BLaER1 treated with 17β-estradiol and CSF1 and Interleukin-3, amounts not matched to agents 10 nM and 100 nM (cell line): Measurements from ENCODE around the gene MAPK12.

ENCODE experiments used
- H3K27ac ChIP-seq, 11 experiments: shearing (Covaris generic); formaldehyde crosslinking; 2 replicates each; pipeline ENCODE4 v1.8.1; 2022
- H3K27me3 ChIP-seq, 11 experiments: shearing (Covaris generic); formaldehyde crosslinking; 2 replicates each; pipeline ENCODE4 v1.8.1; 2022
- H3K36me3 ChIP-seq, 11 experiments: shearing (Covaris generic); formaldehyde crosslinking; 2 replicates each; pipeline ENCODE4 v1.8.1; 2022
- H3K4me1 ChIP-seq, 10 experiments: shearing (Covaris generic); formaldehyde crosslinking; 2 replicates each; pipeline ENCODE4 v1.8.1; 2022
- H3K4me2 ChIP-seq, 11 experiments: shearing (Covaris generic); formaldehyde crosslinking; 2 replicates each; pipeline ENCODE4 v1.8.1; 2022
- H3K4me3 ChIP-seq, 10 experiments: shearing (Covaris generic); formaldehyde crosslinking; 2 replicates each; pipeline ENCODE4 v1.8.1; 2022
- H3K9ac ChIP-seq, 11 experiments: shearing (Covaris generic); formaldehyde crosslinking; 2 replicates each; pipeline ENCODE4 v1.8.1; 2022
- H3K9me3 ChIP-seq, 11 experiments: shearing (Covaris generic); formaldehyde crosslinking; replicated peaks in 1 of 11; 2 replicates each; pipeline ENCODE4 v1.8.1; 2022
- H4K20me1 ChIP-seq, 11 experiments: shearing (Covaris generic); formaldehyde crosslinking; 2 replicates each; pipeline ENCODE4 v1.8.1; 2022
- Cebpa-rat ChIP-seq, 11 experiments: shearing (Covaris generic); IDR thresholded peaks; 2 replicates each; pipeline ENCODE4 v1.8.1; 2022

The MAPK12 gene

DNA sequence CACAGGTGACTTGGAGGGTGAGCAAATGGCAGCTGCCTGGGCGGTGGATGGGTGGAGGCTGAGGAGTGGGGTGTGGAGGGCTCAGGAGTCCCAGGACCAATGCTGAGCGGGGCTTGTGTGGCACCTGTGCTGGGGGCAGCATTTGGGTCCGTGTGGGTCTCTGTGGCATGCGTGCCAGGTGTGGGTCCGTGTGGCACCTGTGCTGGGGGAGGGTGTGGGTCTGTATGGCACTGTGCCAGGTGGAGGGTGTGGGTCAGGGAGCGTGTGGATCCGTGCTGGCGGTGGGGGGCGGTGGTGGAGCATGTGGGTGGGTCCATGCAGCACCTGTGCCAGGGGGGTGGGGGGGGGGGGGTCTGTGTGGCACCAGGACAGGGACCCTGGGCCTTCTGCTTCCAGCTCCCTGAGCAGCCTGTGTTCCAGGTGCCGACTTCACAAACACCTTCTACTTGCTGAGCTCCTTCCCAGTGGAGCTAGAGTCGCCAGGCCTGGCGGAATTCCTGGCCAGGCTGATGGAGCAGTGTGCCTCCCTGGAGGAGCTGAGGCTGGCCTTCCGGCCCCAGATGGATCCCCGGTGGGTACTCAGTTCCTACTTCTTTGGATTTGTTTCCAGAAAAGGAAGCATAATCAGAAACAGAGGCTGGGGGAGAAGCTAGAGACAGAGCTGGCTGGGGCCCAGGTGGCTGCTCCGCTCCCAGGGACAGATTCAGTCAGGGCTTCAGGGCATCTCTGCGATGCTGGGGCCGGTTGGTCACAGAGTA, 46.0 kb downstream of the MAPK12 start:
- H3K4me3 ChIP-seq: no peak overlapping the region
- peaks cover 95 to 100% (median 99%) of the 10 kb centered on the region in 11 experiments for H4K20me1 ChIP-seq
- H3K27ac ChIP-seq: no peak overlapping the region
- TF ChIP-seq Cebpa-rat (IDR thresholded peaks at IDR 0.05): no peak
- peaks cover 6 to 49% (median 41%) of the 10 kb centered on the region in 10 experiments; a peak in 18 of 20 replicates for H3K4me1 ChIP-seq
- peaks cover 84 to 99% (median 91%) of the 10 kb centered on the region in 11 experiments for H3K36me3 ChIP-seq
- H3K9me3 ChIP-seq: no peaks in the 10 kb centered on the region
- H3K27me3 ChIP-seq: 0 out of 22 replicates have a peak, but pooled peaks cover 0 to 5% (median 0%) of the 10 kb centered on the region in 11 experiments
- H3K4me2 ChIP-seq: no peak overlapping the region
- no peak overlapping the region for H3K9ac ChIP-seq

- Histone ChIP-seq H4K20me1 (peaks cover 95 to 100% (median 99%) of the 10 kb centered on the region in 11 experiments), H3K4me3 (no peak overlapping the region), H3K27ac (no peak overlapping the region), H3K4me2 (no peak overlapping the region), H3K4me1 (peaks cover 0 to 49% (median 36%) of the 10 kb centered on the region in 10 experiments; a peak in 16 of 20 replicates), H3K9me3 (no peaks in the 10 kb centered on the region), H3K9ac (peak overlapping the region in 1 of 11 experiments; percentile 16; a peak in 1 of 22 replicates), H3K27me3 (0 out of 22 replicates have a peak, but pooled peaks cover 0 to 5% (median 0%) of the 10 kb centered on the region in 11 experiments), H3K36me3 (peaks cover 72 to 97% (median 81%) of the 10 kb centered on the region in 11 experiments)
- TF ChIP-seq Cebpa-rat (IDR thresholded peaks at IDR 0.05): no peak
Observed at GRCh38 chr22:50213263-50213662, 48.2 kb downstream of the MAPK12 start.

GRCh38 chr22:50211147-50211546, 50.3 kb downstream of the MAPK12 start:
- no peak for TF ChIP-seq Cebpa-rat (IDR thresholded peaks at IDR 0.05)
- Histone ChIP-seq H3K4me1 (peaks cover 16 to 49% (median 38%) of the 10 kb centered on the region in 10 experiments), H3K9ac (no peak overlapping the region), H3K27me3 (no peaks in the 10 kb centered on the region), H3K27ac (no peak overlapping the region), H3K36me3 (peaks cover 60 to 94% (median 71%) of the 10 kb centered on the region in 11 experiments), H3K4me3 (no peak overlapping the region), H3K4me2 (no peak overlapping the region), H3K9me3 (no peaks in the 10 kb centered on the region), H4K20me1 (peaks cover 95 to 100% (median 99%) of the 10 kb centered on the region in 11 experiments)

GRCh38 chr22:50210378-50211139, 50.9 kb downstream of the MAPK12 start:
- Histone ChIP-seq H4K20me1 (peaks cover 95 to 100% (median 99%) of the 10 kb centered on the region in 11 experiments), H3K9ac (no peak overlapping the region), H3K36me3 (peaks cover 60 to 94% (median 71%) of the 10 kb centered on the region in 11 experiments), H3K9me3 (no peaks in the 10 kb centered on the region), H3K27me3 (no peaks in the 10 kb centered on the region), H3K4me3 (no peak overlapping the region), H3K4me2 (peak overlapping the region in 2 of 11 experiments; percentile 16 to 96; a peak in 1 of 22 replicates), H3K4me1 (peaks cover 22 to 49% (median 43%) of the 10 kb centered on the region in 10 experiments), H3K27ac (no peak overlapping the region)
- TF ChIP-seq Cebpa-rat (IDR thresholded peaks at IDR 0.05): no peak

DNA sequence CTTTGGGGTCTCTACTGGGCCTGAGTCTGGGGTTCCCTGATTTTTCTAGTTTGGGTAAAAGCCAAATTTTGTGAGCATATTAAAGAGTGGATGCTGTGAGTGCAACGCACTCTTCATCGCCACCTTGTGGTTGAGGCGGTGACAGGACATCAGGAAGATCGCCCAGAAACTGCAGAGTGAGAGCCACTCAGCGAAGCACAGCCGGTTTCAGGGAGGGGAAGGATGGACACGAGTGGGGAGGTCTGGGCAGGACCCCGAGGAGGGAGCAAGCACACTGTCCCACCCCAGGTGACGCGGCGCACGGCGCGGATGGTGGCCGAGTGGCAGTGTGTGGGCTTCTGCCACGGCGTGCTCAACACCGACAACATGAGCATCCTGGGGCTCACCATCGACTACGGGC, 51.6 kb downstream of the MAPK12 start:
- H3K4me3 ChIP-seq: no peak overlapping the region
- 0 out of 22 replicates have a peak overlapping the region, but pooled peaks of 1 of the 11 experiments have one; percentile 8 for H3K9ac ChIP-seq
- peaks cover 29 to 55% (median 50%) of the 10 kb centered on the region in 10 experiments for H3K4me1 ChIP-seq
- H3K27me3 ChIP-seq: no peaks in the 10 kb centered on the region
- peaks cover 58 to 95% (median 70%) of the 10 kb centered on the region in 11 experiments for H3K36me3 ChIP-seq
- no peak overlapping the region for H3K27ac ChIP-seq
- peaks cover 97 to 100% (median 100%) of the 10 kb centered on the region in 11 experiments for H4K20me1 ChIP-seq
- H3K4me2 ChIP-seq: peak overlapping the region in 7 of 11 experiments; percentile 23 to 96 (median 58); a peak in 11 of 22 replicates
- no peak for TF ChIP-seq Cebpa-rat (IDR thresholded peaks at IDR 0.05)
- no peaks in the 10 kb centered on the region for H3K9me3 ChIP-seq

- Histone ChIP-seq H3K4me3 (no peak overlapping the region), H4K20me1 (peaks cover 97 to 100% (median 100%) of the 10 kb centered on the region in 11 experiments), H3K4me1 (peaks cover 35 to 62% (median 56%) of the 10 kb centered on the region in 10 experiments), H3K9me3 (no peaks in the 10 kb centered on the region), H3K36me3 (peaks cover 57 to 89% (median 66%) of the 10 kb centered on the region in 11 experiments), H3K4me2 (peak overlapping the region in 8 of 11 experiments; percentile 13 to 96 (median 48); a peak in 12 of 22 replicates), H3K27ac (no peak overlapping the region), H3K9ac (peak overlapping the region in 2 of 11 experiments; percentile 8 to 31; a peak in 1 of 22 replicates), H3K27me3 (no peaks in the 10 kb centered on the region)
- TF ChIP-seq Cebpa-rat (IDR thresholded peaks at IDR 0.05): no peak
Observed at GRCh38 chr22:50208939-50209892, 52.3 kb downstream of the MAPK12 start.

- TF ChIP-seq Cebpa-rat (IDR thresholded peaks at IDR 0.05): no peak
- H3K27ac ChIP-seq: peak overlapping the region in 2 of 11 experiments; percentile 60 to 74; a peak in 3 of 22 replicates
Observed at GRCh38 chr22:50208430-50208938, 53.0 kb downstream of the MAPK12 start.

More at GRCh38 chr22:50208430-50208938, 53.0 kb downstream of the MAPK12 start:
- H3K36me3 ChIP-seq: peaks cover 55 to 87% (median 63%) of the 10 kb centered on the region in 11 experiments
- H3K4me3 ChIP-seq: no peak overlapping the region
- H3K9me3 ChIP-seq: peaks cover 0 to 1% (median 0%) of the 10 kb centered on the region in 11 experiments; a peak in 3 of 22 replicates
- no peaks in the 10 kb centered on the region for H3K27me3 ChIP-seq
- peak overlapping the region in 4 of 11 experiments; percentile 58 to 96 (median 80); a peak in 6 of 22 replicates for H3K4me2 ChIP-seq
- peaks cover 92 to 100% (median 97%) of the 10 kb centered on the region in 11 experiments for H4K20me1 ChIP-seq
- H3K9ac ChIP-seq: peak overlapping the region in 1 of 11 experiments; percentile 23; a peak in 2 of 22 replicates
- H3K4me1 ChIP-seq: peaks cover 43 to 69% (median 64%) of the 10 kb centered on the region in 10 experiments
